GM19438 (cell line): ENCODE data around the gene SGTA.

Source experiments
- ATAC-seq: cut with Tn5 transposase; IDR thresholded peaks from one replicate; pipeline ENCODE4 v1.9.1; 2021; ENCODE audit warnings: low read depth; ENCODE audit not compliant: unreplicated experiment

SGTA gene

GRCh38 chr19:2756921-2757881 is 25.9 kb downstream of the SGTA start:
- ATAC-seq = no peak

DNA sequence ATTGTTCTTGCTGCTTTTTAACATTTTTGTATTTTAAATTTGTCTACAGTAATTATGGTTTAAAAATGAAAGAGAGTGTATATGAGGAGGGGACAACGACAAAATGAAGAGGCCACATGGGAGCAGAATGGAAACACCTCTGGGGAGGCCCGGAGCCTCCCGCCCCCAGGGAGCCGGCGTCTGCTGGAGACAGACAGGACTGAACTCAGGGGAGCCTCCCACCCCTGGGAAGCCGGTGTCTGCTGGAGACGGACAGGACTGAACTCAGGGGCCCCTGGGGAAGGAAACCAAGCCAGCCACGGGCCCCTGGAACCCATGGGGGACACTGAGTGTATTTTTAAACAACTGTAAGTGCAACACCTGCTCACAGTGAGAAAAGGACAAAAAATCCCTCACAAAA is 26.6 kb downstream of the SGTA start:
- ATAC-seq = no peak

- ATAC-seq = no peak
Measured at GRCh38 chr19:2755811-2756210, 27.3 kb downstream of the SGTA start.

- no peak for ATAC-seq
Measured at GRCh38 chr19:2755448-2755705, 27.7 kb downstream of the SGTA start.

- ATAC-seq = no peak
Measured at GRCh38 chr19:2754659-2755447, 28.2 kb downstream of the SGTA start.

DNA sequence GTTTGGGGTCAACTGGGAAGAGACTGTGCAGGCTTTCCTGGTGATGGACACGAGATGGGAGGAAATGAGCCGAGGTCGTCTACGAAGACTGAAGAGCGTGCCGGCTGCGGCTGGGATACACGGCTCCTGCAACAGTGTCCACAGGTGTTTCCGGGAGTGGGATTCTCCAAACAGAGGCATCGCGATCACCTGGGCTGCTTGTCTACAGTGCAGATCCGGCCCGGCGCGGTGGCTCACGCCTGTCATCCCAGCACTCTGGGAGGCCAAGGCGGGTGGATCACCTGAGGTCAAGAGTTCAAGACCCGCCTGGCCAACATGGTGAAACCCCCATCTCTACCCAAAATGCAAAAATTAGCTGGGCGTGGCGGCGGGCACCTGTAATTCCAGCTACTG is 31.6 kb downstream of the SGTA start:
- no peak for ATAC-seq

DNA sequence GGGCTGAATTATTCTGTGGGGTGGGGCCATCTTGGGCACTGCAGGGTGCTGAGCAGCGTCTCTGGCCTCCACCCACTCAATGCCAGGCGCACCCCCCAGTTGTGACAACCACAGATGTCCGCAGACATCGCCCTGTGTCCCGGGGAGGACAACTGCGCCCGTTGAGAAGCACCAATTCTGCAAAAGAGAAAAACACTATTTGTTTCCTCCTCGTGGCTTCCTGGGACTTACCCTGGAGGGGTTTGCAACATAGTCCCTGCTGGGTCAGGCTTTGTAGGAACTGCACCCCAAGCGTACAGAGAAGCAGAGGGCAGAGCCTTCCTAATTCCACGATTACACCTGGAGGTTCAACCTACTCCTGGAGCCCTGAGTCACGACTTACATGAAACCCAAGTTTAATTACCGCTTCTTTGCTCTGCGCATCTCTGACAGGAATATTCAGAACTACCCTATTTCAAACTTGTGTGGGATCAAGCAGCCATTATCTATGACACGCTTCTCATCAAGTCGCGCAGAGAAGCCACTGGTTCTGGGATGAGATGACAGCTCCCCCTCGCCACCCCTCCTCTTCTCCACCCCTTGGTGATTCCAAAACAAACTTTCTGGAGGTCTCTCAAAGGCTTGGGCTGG is 32.1 kb downstream of the SGTA start:
- ATAC-seq = no peak

GRCh38 chr19:2747349-2747748 is 35.7 kb downstream of the SGTA start:
- no peak for ATAC-seq

DNA sequence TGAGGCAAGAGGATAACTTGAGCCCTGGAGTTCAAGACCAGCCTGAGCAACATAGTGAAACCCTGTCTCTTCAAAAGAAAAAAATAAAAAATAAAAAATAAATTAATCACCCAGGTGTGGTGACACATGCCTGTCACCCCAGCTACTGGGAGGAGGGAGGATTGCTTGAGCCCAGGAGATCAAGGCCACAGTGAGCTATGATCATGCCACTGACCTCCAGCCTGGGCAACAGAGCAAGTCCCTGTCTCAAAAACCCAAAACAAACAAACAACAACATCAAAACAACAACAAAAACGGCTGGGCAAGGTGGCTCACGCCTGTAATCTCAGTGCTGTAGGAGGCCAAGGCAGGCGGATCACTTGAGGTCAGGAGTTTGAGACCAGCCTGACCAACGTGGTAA is 39.0 kb downstream of the SGTA start:
- no peak for ATAC-seq

GRCh38 chr19:2743099-2743498 is 40.0 kb downstream of the SGTA start:
- ATAC-seq = no peak

- ATAC-seq = no peak
Measured at GRCh38 chr19:2740314-2740656, 42.8 kb downstream of the SGTA start.

DNA sequence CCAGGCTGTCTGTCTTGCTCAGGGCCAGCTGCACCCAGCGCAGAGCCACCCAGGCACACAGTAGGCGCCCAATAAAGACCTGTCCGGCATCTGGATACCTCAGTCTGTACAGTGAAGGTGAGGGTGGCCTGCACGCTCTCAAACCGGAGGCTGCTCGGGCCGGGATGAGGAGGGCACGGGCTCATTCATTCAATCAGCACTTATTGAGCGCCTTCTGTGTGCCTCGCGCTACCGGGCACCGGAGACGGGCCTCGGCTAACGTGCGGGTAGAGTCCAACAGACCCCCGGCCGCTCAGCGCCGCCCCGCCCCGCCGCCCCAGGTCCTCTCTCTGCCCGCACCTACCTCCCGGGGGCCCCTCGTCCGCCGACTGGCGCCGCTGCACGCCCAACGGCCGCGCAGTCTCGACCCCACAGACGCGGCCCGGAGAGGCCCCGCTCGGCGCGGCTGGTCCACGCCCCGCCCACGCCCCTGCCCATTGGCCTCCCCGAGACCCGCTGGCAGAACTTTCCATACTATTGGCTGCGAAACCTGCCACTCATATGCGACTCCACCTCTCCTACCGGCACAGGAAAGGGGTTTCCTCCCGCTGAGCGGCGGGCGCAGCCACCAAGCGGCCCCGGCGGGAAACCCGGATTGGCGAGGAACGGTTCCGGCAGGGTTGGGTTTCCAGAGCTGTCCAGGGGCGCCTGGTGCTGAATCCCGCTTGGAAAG is 43.3 kb downstream of the SGTA start, which contains the start of gene SLC39A3:
Gene SLC39A3, minus strand, starts transcription at position 416 of the 712 bp plus-strand sequence. CDS start 2,760 bp downstream, outside the sequence.
- peak; percentile 92 for ATAC-seq

DNA sequence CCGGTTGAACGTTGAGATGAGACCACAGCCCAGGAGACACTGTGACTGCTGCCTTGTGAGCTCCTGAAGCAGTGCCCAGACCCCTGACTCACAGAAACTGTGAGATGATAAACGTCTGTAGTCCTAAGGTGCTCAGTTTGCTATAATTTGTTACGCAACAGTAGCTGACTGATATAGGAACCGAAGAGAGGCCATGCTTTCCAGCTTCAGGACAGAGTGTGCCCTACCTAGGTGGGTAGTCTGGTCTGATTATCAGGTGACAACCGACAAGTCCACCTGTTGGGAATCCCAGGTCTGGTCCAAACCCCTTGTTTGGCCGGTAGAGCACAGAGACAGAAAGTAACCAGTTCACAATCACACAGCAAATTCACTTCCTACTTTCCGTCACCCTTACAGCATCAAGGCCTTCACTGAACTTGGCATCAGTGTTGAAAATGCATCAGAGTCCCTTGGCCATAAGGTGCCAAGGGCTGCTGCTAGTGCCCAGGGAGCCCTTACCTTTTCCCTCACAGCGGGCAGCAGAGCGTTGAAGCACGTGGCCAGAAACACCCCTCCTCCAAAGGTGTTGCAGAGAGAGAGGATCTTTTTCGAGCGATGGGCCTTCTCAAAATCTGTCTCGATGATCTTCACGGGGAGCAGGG is 46.4 kb downstream of the SGTA start:
- no peak for ATAC-seq

- ATAC-seq = no peak
Measured at GRCh38 chr19:2735374-2735773, 47.7 kb downstream of the SGTA start.

- no peak for ATAC-seq
Measured at GRCh38 chr19:2734589-2735288, 48.3 kb downstream of the SGTA start.

- ATAC-seq = no peak
Measured at GRCh38 chr19:2733930-2734588, 49.0 kb downstream of the SGTA start.

GRCh38 chr19:2732883-2733282 is 50.2 kb downstream of the SGTA start:
- no peak for ATAC-seq

DNA sequence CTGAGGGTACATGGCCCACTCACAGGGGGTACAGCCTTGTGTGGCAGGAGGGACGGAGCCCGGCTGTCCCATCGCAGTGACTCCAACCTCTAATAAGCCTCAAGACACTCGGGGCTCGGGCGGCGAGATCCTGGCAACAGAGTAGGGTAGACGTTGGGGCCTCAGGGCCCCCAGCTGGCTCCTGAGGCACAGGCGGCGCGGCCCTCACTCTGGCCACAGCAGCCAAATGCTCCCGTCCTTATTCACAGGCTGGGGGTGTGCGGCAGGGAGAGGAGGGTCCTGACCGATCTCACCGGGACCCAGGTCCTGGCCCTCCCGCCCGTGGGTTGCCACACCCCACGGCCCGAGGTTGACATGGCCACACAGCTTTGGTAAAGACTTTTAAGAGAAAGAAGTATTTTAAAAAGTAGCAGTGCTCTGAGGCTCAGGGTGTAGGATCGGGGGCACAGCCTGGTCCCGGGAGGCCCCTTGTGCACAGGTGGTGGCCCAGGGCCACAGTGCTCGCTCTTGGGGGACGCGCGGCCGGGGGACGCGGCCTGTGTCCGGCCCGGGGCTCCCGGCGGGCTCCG is 50.8 kb downstream of the SGTA start:
- no peak for ATAC-seq
